Measurements from ENCODE around the gene DSCAML1. TPM values are rescaled to one million over a fixed set of nuclear protein-coding genes. Genes with fewer than 3 reads are reported as not detected.

Gene DSCAML1
- total RNA-seq, 1 experiment from 2014 or later = not detected

- in situ Hi-C loops (cut with HindIII; ENCODE audit: low pct_unique_long_range_greater_than_20kb, low sequenced_read_pairs) = loop anchor here (25.0 kb wide), 1 partner anchor 129 kb away; the partner anchor contains the start of gene TMPRSS13
- DNase-seq (ENCODE audit: low read depth, low spot score) = no peak
These were observed 11.8 kb upstream of the DSCAML1 start for GRCh38 chr11:117808784-117809183.

- peak; percentile 62 for DNase-seq (ENCODE audit: low read depth, low spot score)
- in situ Hi-C loops (cut with HindIII; ENCODE audit: low pct_unique_long_range_greater_than_20kb, low sequenced_read_pairs) = loop anchor here (25.0 kb wide), 1 partner anchor 130 kb away; the partner anchor contains the start of gene TMPRSS13
These were observed 10.7 kb upstream of the DSCAML1 start for GRCh38 chr11:117807482-117808327.

DNA sequence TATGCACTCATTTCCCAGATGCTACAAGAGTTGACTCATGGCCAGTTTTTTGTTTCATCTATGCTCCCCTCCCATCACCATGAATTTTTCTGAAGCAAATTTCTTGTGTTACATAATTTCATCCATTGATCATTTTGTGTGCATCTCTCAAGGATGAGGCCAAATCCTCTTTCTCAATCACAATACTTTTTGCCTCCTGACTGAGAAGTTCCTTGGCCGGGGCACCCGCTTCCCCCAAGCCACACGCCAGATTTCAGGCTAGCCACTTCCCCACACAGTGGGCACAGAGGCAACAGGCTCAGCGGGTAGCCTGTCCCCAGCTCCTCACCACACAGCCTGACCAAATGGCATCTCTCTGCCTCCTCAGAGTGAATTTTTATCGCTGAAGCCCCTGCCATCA lies 9.8 kb upstream of the DSCAML1 start:
- DNase-seq (ENCODE audit: low read depth, low spot score) = no peak
- in situ Hi-C loops (cut with HindIII; ENCODE audit: low pct_unique_long_range_greater_than_20kb, low sequenced_read_pairs) = loop anchor here (25.0 kb wide), 1 partner anchor 130 kb away; the partner anchor contains the start of gene TMPRSS13

- in situ Hi-C loops (cut with HindIII; ENCODE audit: low pct_unique_long_range_greater_than_20kb, low sequenced_read_pairs) = loop anchor here (25.0 kb wide), 1 partner anchor 132 kb away; the partner anchor contains the start of gene TMPRSS13
- no peak for DNase-seq (ENCODE audit: low read depth, low spot score)
These were observed 8.0 kb upstream of the DSCAML1 start for GRCh38 chr11:117805045-117805444.

- in situ Hi-C loops (cut with HindIII; ENCODE audit: low pct_unique_long_range_greater_than_20kb, low sequenced_read_pairs) = loop anchor here (25.0 kb wide), 1 partner anchor 133 kb away; the partner anchor contains the start of gene TMPRSS13
- DNase-seq (ENCODE audit: low read depth, low spot score) = no peak
These were observed 6.9 kb upstream of the DSCAML1 start for GRCh38 chr11:117803896-117804295.

DNA sequence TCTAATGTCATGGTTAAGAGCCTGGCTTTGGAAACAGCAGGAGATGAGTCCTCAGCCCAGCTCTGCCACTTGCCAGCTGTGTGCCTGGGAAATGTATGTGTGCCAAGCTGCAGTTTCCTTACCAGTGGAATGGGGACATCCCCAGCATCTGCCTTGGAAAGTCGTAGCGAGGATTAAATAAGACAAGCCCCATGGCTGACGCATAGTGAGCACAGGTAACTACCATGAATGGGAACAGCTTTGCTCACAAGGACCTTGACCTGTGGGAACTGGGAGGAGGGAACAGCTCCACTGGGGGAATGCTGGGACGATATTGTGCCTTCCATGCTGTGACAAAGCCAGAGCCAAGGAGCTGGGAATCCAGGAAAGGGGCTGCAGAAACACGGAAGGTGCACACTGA lies 2.6 kb upstream of the DSCAML1 start:
- DNase-seq (ENCODE audit: low read depth, low spot score) = no peak
- in situ Hi-C loops (cut with HindIII; ENCODE audit: low pct_unique_long_range_greater_than_20kb, low sequenced_read_pairs) = loop anchor here (25.0 kb wide), 2 partner anchors 138 to 362 kb away; partner anchors contain the start of gene TMPRSS13

DNA sequence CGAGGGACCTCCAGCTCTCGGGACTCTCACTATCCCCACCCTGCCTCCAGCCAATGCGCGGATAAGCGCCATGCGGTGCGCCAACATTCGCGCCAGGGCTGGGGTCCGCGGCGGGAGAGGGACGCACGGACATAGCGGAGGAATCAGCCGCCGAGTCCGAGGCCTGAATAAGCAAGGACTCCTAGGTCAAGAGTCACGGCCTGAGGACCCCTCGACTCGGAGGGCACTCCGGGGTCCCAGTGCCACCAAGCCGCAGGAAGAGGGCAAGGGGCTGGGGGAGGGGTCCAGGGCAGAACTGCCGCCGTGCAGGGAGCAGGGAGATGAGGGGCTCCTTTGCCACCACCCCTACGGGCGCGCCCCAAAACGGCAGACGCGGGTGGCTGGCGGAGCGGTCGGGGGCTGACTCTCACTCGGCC lies 552 bp downstream of the DSCAML1 start:
- in situ Hi-C loops (cut with HindIII; ENCODE audit: low pct_unique_long_range_greater_than_20kb, low sequenced_read_pairs) = loop anchor here (25.0 kb wide), 1 partner anchor 359 kb away; no protein-coding TSS in a partner anchor
- DNase-seq (ENCODE audit: low read depth, low spot score) = no peak

- in situ Hi-C loops (cut with HindIII; ENCODE audit: low pct_unique_long_range_greater_than_20kb, low sequenced_read_pairs) = loop anchor here (25.0 kb wide), 1 partner anchor 359 kb away; no protein-coding TSS in a partner anchor
- DNase-seq (ENCODE audit: low read depth, low spot score) = no peak
These were observed 1.2 kb downstream of the DSCAML1 start for GRCh38 chr11:117795638-117796455.

DNA sequence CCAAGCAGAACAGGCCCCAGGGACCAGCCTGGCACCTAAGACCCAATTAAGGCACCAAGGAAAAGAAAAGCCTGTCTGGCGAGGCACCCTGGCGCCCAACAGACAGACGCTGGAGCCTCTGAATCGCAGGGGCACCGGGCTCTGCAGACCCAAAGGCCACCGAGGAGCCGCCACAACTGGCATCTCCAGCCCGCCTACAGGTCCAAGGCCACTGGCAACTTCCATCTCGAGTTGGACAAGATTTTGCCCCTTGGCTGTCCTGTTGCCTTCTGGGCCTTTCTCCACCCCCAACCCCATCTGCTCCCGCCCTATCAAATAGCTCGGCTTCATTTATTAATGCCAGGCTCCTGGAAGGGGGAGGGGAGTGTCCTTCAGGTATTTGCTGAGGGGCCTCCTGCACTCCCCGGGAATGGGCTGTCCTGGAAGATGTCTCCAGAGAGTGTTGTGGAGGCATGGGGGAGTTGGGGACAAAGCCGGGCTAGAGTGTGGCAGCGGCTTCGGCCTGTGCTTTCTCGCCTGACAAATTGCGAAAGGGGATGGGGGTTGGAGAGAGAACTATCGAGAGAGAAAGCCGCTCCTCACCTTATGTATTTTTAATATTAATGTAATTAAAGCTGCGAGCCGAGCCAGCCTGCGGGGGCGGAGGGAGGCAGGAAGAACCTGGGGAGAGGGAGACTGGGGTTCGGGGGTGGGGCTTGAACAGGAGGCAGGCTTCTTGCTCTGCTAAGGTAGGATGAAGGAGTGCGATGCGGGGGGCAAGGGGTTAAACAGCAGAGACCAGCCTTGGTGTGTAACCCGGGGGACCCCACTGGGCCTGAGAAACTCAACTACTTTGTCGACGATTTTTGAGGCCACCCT lies 2.0 kb downstream of the DSCAML1 start:
- DNase-seq (ENCODE audit: low read depth, low spot score) = no peak
- in situ Hi-C loops (cut with HindIII; ENCODE audit: low pct_unique_long_range_greater_than_20kb, low sequenced_read_pairs) = loop anchor here (25.0 kb wide), 1 partner anchor 358 kb away; no protein-coding TSS in a partner anchor

DNA sequence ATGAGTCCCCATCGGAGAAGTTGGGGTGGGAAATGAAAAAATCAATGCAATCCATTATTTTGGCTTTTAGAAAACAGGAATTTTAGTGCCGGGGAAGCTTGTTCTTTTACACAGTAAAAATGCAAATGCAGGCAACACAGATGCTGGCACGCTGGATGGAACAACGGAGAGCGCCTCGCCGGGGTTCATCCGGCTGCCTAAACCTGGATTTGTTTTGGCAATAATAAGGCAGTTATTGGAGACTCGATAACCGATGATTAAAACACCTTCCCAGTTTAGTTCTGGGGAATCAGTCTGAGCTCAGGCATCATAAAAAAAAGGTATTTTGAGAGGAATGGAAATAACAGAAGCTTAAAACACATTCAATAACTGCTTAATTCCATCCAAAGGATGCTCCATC lies 2.9 kb downstream of the DSCAML1 start:
- no peak for DNase-seq (ENCODE audit: low read depth, low spot score)
- in situ Hi-C loops (cut with HindIII; ENCODE audit: low pct_unique_long_range_greater_than_20kb, low sequenced_read_pairs) = loop anchor here (25.0 kb wide), 1 partner anchor 357 kb away; no protein-coding TSS in a partner anchor

- no peak for DNase-seq (ENCODE audit: low read depth, low spot score)
- in situ Hi-C loops (cut with HindIII; ENCODE audit: low pct_unique_long_range_greater_than_20kb, low sequenced_read_pairs) = loop anchor here (25.0 kb wide), 1 partner anchor 356 kb away; no protein-coding TSS in a partner anchor
These were observed 3.4 kb downstream of the DSCAML1 start for GRCh38 chr11:117793583-117793982.

- no peak for DNase-seq (ENCODE audit: low read depth, low spot score)
- in situ Hi-C loops (cut with HindIII; ENCODE audit: low pct_unique_long_range_greater_than_20kb, low sequenced_read_pairs) = loop anchor here (25.0 kb wide), 1 partner anchor 356 kb away; no protein-coding TSS in a partner anchor
These were observed 4.0 kb downstream of the DSCAML1 start for GRCh38 chr11:117792992-117793391.

DNA sequence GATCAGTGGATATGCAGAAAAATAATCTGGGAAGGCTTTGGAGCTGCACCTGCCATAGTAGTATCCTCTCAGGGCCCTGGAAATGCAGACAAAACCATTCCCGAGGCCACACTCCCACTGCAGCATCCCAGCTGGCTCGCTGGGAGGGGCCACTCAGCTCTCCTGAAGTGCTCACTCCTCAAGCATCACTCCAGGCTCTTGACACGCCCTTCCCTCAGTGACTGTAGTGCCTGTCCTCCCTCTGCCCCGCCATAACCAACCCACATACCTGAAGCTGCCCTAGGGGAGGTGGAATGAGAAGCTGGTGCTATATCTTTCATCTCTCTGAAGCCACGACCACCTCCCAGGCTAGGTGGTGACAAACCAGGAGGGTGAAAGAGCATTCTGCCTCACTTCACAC lies 4.8 kb downstream of the DSCAML1 start:
- no peak for DNase-seq (ENCODE audit: low read depth, low spot score)

DNA sequence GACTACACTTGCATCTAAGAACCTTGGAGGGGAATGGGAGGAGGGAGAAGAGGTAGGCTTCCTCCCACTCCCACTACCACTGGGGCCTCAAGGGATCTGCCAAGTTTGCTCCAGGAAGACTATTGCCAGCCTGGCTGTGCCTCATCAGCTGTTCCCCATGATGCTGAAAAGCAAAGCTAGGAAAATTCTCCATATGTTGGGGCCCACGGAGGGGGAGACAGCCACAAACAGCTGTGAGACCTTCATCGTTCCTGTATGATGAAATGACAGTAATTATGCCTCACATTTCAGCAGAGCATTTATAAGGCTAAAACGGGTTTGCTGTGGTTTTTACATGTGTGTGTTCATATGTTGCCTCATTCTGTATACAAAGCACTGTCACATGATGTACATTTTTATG lies 6.7 kb downstream of the DSCAML1 start:
- in situ Hi-C loops (cut with HindIII; ENCODE audit: low pct_unique_long_range_greater_than_20kb, low sequenced_read_pairs) = loop anchor here (25.0 kb wide), 1 partner anchor 353 kb away; no protein-coding TSS in a partner anchor
- DNase-seq (ENCODE audit: low read depth, low spot score) = no peak

More for the DNA sequence above, 4.8 kb downstream of the DSCAML1 start:
- in situ Hi-C loops (cut with HindIII; ENCODE audit: low pct_unique_long_range_greater_than_20kb, low sequenced_read_pairs) = loop anchor here (25.0 kb wide), 1 partner anchor 355 kb away; no protein-coding TSS in a partner anchor

DNA sequence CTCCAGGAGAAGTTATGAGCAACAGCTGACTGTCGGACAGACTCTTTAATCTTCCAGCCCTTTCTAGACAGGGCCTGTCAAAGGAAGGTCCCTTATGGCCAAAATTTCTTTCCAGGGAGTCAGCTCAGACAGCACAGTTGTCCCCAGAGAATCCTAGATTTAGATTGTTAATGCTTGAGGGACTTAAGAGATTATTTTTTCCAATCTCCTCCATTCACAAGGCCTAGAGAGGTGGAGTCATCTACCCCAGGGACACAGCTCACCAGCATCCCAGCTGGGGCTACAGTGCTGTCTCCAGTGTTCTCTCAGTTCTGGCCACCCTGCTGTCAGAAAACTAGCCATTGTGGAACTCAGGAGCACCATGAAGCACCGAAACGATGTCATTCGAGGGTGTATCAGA lies 7.8 kb downstream of the DSCAML1 start:
- DNase-seq (ENCODE audit: low read depth, low spot score) = no peak
- in situ Hi-C loops (cut with HindIII; ENCODE audit: low pct_unique_long_range_greater_than_20kb, low sequenced_read_pairs) = loop anchor here (25.0 kb wide), 1 partner anchor 352 kb away; no protein-coding TSS in a partner anchor

DNA sequence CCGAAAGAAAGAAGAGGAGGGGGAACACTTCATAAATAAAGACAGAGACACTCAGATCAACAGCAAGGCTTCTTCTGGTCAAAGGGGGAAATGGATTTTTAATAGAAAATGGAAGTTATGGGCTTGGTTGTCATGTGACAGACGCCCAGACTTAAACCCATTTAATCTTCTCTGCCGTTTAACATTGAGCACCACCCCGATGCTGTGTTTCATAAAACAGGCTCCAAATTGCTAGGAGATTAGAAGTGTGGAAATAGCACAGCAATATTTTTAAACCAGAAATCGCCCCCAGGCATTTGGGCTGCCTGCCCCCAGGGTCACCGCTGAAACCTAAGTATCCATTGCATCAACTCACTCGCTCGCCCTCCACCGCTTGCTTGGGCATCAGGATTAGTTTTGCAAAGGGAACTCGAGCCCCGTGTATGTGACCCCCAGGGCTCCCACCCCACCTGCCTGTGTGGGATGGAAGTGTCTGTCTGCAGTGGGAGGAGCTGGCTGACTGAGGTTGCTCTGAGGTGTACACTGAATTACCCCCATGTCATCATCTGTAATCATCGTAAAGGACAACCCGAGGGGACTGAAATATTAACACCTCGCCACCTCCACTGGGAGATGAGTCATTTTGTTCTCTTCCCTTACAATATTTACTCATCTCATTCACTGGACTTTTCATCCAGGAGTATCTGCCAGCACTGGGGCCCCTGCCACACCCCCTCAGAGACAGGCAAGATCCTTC lies 10.7 kb downstream of the DSCAML1 start:
- no peak for DNase-seq (ENCODE audit: low read depth, low spot score)
- in situ Hi-C loops (cut with HindIII; ENCODE audit: low pct_unique_long_range_greater_than_20kb, low sequenced_read_pairs) = loop anchor here (25.0 kb wide), 1 partner anchor 349 kb away; no protein-coding TSS in a partner anchor
